Measurements from ENCODE around the gene TSPAN1.

Gene TSPAN1

GRCh38 chr1:46174448-46175231 is at the start of gene TSPAN1:
TSPAN1 (plus strand) TSS chr1:46175087; CDS start chr1:46181108, 6,021 bp downstream.
- no peaks in the 10 kb centered on the region for H3K36me3 ChIP-seq (ENCODE audit: control insufficient read depth in 2 of 2, insufficient read depth in 2 of 2, low read length in 2 of 2)
- peaks cover 25% of the 10 kb centered on the region for H3K4me1 ChIP-seq (ENCODE audit: control insufficient read depth, insufficient read depth, low read length)
- no peaks in the 10 kb centered on the region for H3K9me3 ChIP-seq (ENCODE audit: control insufficient read depth in 2 of 2, low read length in 2 of 2)
- H3K4me3 ChIP-seq (ENCODE audit: low read length in 2 of 2): peak within 1 kb of the TSS; percentile 15 to 44
- no peaks in the 10 kb centered on the region for H3K27me3 ChIP-seq (ENCODE audit: control insufficient read depth in 1 of 2, insufficient read depth in 2 of 2, low read length in 2 of 2)
- H3K9ac ChIP-seq (ENCODE audit: low read length in 2 of 2): peak within 1 kb of the TSS in 1 of 2 donors; percentile 51
- H3K27ac ChIP-seq (ENCODE audit: low read length): peak within 1 kb of the TSS; percentile 53

- no peak overlapping the region for H3K27ac ChIP-seq (ENCODE audit: low read length)
- no peaks in the 10 kb centered on the region for H3K36me3 ChIP-seq (ENCODE audit: control insufficient read depth in 2 of 2, insufficient read depth in 2 of 2, low read length in 2 of 2)
- no peak overlapping the region for H3K9ac ChIP-seq (ENCODE audit: low read length in 2 of 2)
- no peaks in the 10 kb centered on the region for H3K27me3 ChIP-seq (ENCODE audit: control insufficient read depth in 1 of 2, insufficient read depth in 2 of 2, low read length in 2 of 2)
- H3K4me1 ChIP-seq (ENCODE audit: control insufficient read depth, insufficient read depth, low read length): peaks cover 1% of the 10 kb centered on the region
- no peaks in the 10 kb centered on the region for H3K9me3 ChIP-seq (ENCODE audit: control insufficient read depth in 2 of 2, low read length in 2 of 2)
- H3K4me3 ChIP-seq (ENCODE audit: low read length in 2 of 2): no peak overlapping the region
These were observed 46.5 kb upstream of the TSPAN1 start for GRCh38 chr1:46128344-46128743.

- H3K27ac ChIP-seq (ENCODE audit: low read length): no peak overlapping the region
- peaks cover 15% of the 10 kb centered on the region for H3K4me1 ChIP-seq (ENCODE audit: control insufficient read depth, insufficient read depth, low read length)
- peak overlapping the region in 1 of 2 donors; percentile 73 for H3K9ac ChIP-seq (ENCODE audit: low read length in 2 of 2)
- peak overlapping the region; percentile 74 to 85 for H3K4me3 ChIP-seq (ENCODE audit: low read length in 2 of 2)
- H3K9me3 ChIP-seq (ENCODE audit: control insufficient read depth in 2 of 2, low read length in 2 of 2): no peaks in the 10 kb centered on the region
- no peaks in the 10 kb centered on the region for H3K36me3 ChIP-seq (ENCODE audit: control insufficient read depth in 2 of 2, insufficient read depth in 2 of 2, low read length in 2 of 2)
- H3K27me3 ChIP-seq (ENCODE audit: control insufficient read depth in 1 of 2, insufficient read depth in 2 of 2, low read length in 2 of 2): no peaks in the 10 kb centered on the region
These were observed 44.8 kb upstream of the TSPAN1 start for GRCh38 chr1:46130121-46130520.

GRCh38 chr1:46130606-46131005 is 44.3 kb upstream of the TSPAN1 start:
- Histone ChIP-seq H3K4me1 (ENCODE audit: control insufficient read depth, insufficient read depth, low read length) (peaks cover 18% of the 10 kb centered on the region), H3K9me3 (ENCODE audit: control insufficient read depth in 2 of 2, low read length in 2 of 2) (no peaks in the 10 kb centered on the region), H3K27ac (ENCODE audit: low read length) (no peak overlapping the region), H3K36me3 (ENCODE audit: control insufficient read depth in 2 of 2, insufficient read depth in 2 of 2, low read length in 2 of 2) (no peaks in the 10 kb centered on the region), H3K27me3 (ENCODE audit: control insufficient read depth in 1 of 2, insufficient read depth in 2 of 2, low read length in 2 of 2) (no peaks in the 10 kb centered on the region), H3K4me3 (ENCODE audit: low read length in 2 of 2) (peak overlapping the region; percentile 74 to 85), H3K9ac (ENCODE audit: low read length in 2 of 2) (peak overlapping the region; percentile 29 to 73)

- H3K4me1 ChIP-seq (ENCODE audit: control insufficient read depth, insufficient read depth, low read length): peaks cover 18% of the 10 kb centered on the region
- no peaks in the 10 kb centered on the region for H3K9me3 ChIP-seq (ENCODE audit: control insufficient read depth in 2 of 2, low read length in 2 of 2)
- no peaks in the 10 kb centered on the region for H3K27me3 ChIP-seq (ENCODE audit: control insufficient read depth in 1 of 2, insufficient read depth in 2 of 2, low read length in 2 of 2)
- H3K27ac ChIP-seq (ENCODE audit: low read length): no peak overlapping the region
- peak overlapping the region; percentile 74 to 85 for H3K4me3 ChIP-seq (ENCODE audit: low read length in 2 of 2)
- H3K9ac ChIP-seq (ENCODE audit: low read length in 2 of 2): peak overlapping the region in 1 of 2 donors; percentile 73
- H3K36me3 ChIP-seq (ENCODE audit: control insufficient read depth in 2 of 2, insufficient read depth in 2 of 2, low read length in 2 of 2): no peaks in the 10 kb centered on the region
These were observed 43.8 kb upstream of the TSPAN1 start for GRCh38 chr1:46131093-46131492.

- Histone ChIP-seq H3K4me1 (ENCODE audit: control insufficient read depth, insufficient read depth, low read length) (peaks cover 18% of the 10 kb centered on the region), H3K36me3 (ENCODE audit: control insufficient read depth in 2 of 2, insufficient read depth in 2 of 2, low read length in 2 of 2) (no peaks in the 10 kb centered on the region), H3K27ac (ENCODE audit: low read length) (peak overlapping the region; percentile 96), H3K9me3 (ENCODE audit: control insufficient read depth in 2 of 2, low read length in 2 of 2) (no peaks in the 10 kb centered on the region), H3K27me3 (ENCODE audit: control insufficient read depth in 1 of 2, insufficient read depth in 2 of 2, low read length in 2 of 2) (no peaks in the 10 kb centered on the region), H3K4me3 (ENCODE audit: low read length in 2 of 2) (peak overlapping the region; percentile 74 to 85), H3K9ac (ENCODE audit: low read length in 2 of 2) (peak overlapping the region; percentile 73 to 94)
These were observed 43.0 kb upstream of the TSPAN1 start for GRCh38 chr1:46131712-46132528.

- H3K36me3 ChIP-seq (ENCODE audit: control insufficient read depth in 2 of 2, insufficient read depth in 2 of 2, low read length in 2 of 2): no peaks in the 10 kb centered on the region
- H3K4me1 ChIP-seq (ENCODE audit: control insufficient read depth, insufficient read depth, low read length): peaks cover 19% of the 10 kb centered on the region
- peak within 1 kb of the TSS; percentile 85 to 91 for H3K4me3 ChIP-seq (ENCODE audit: low read length in 2 of 2)
- H3K9ac ChIP-seq (ENCODE audit: low read length in 2 of 2): peak within 1 kb of the TSS; percentile 73 to 94
- H3K27me3 ChIP-seq (ENCODE audit: control insufficient read depth in 1 of 2, insufficient read depth in 2 of 2, low read length in 2 of 2): no peaks in the 10 kb centered on the region
- H3K27ac ChIP-seq (ENCODE audit: low read length): peak within 1 kb of the TSS; percentile 96
- no peaks in the 10 kb centered on the region for H3K9me3 ChIP-seq (ENCODE audit: control insufficient read depth in 2 of 2, low read length in 2 of 2)
These were observed 42.2 kb upstream of the TSPAN1 start, which contains the start of gene PIK3R3 for GRCh38 chr1:46132529-46133180. PIK3R3 (minus strand) TSS chr1:46132629; CDS start chr1:46131952, 677 bp downstream.

GRCh38 chr1:46133181-46133658 is 41.7 kb upstream of the TSPAN1 start:
- H3K9me3 ChIP-seq (ENCODE audit: control insufficient read depth in 2 of 2, low read length in 2 of 2): no peaks in the 10 kb centered on the region
- H3K36me3 ChIP-seq (ENCODE audit: control insufficient read depth in 2 of 2, insufficient read depth in 2 of 2, low read length in 2 of 2): no peaks in the 10 kb centered on the region
- peak overlapping the region; percentile 73 to 85 for H3K9ac ChIP-seq (ENCODE audit: low read length in 2 of 2)
- peaks cover 23% of the 10 kb centered on the region for H3K4me1 ChIP-seq (ENCODE audit: control insufficient read depth, insufficient read depth, low read length)
- H3K4me3 ChIP-seq (ENCODE audit: low read length in 2 of 2): peak overlapping the region; percentile 85 to 91
- H3K27me3 ChIP-seq (ENCODE audit: control insufficient read depth in 1 of 2, insufficient read depth in 2 of 2, low read length in 2 of 2): no peaks in the 10 kb centered on the region
- H3K27ac ChIP-seq (ENCODE audit: low read length): peak overlapping the region; percentile 96

- H3K36me3 ChIP-seq (ENCODE audit: control insufficient read depth in 2 of 2, insufficient read depth in 2 of 2, low read length in 2 of 2): no peaks in the 10 kb centered on the region
- no peaks in the 10 kb centered on the region for H3K27me3 ChIP-seq (ENCODE audit: control insufficient read depth in 1 of 2, insufficient read depth in 2 of 2, low read length in 2 of 2)
- H3K4me3 ChIP-seq (ENCODE audit: low read length in 2 of 2): peak overlapping the region; percentile 85 to 91
- H3K4me1 ChIP-seq (ENCODE audit: control insufficient read depth, insufficient read depth, low read length): peaks cover 23% of the 10 kb centered on the region
- H3K9ac ChIP-seq (ENCODE audit: low read length in 2 of 2): peak overlapping the region; percentile 73 to 85
- H3K27ac ChIP-seq (ENCODE audit: low read length): peak overlapping the region; percentile 96
- H3K9me3 ChIP-seq (ENCODE audit: control insufficient read depth in 2 of 2, low read length in 2 of 2): no peaks in the 10 kb centered on the region
These were observed 41.0 kb upstream of the TSPAN1 start for GRCh38 chr1:46133781-46134350.

Measured in stomach smooth muscle (tissue), 2 donors.